HG02938 (cell line): Measurements from ENCODE around the gene RASSF10.

ENCODE experiments used
- ATAC-seq: cut with Tn5 transposase; IDR thresholded peaks from one replicate; pipeline ENCODE4 v1.9.1; 2021; ENCODE audit warnings: mild to moderate bottlenecking, moderate library complexity; ENCODE audit not compliant: unreplicated experiment

RASSF10 gene

DNA sequence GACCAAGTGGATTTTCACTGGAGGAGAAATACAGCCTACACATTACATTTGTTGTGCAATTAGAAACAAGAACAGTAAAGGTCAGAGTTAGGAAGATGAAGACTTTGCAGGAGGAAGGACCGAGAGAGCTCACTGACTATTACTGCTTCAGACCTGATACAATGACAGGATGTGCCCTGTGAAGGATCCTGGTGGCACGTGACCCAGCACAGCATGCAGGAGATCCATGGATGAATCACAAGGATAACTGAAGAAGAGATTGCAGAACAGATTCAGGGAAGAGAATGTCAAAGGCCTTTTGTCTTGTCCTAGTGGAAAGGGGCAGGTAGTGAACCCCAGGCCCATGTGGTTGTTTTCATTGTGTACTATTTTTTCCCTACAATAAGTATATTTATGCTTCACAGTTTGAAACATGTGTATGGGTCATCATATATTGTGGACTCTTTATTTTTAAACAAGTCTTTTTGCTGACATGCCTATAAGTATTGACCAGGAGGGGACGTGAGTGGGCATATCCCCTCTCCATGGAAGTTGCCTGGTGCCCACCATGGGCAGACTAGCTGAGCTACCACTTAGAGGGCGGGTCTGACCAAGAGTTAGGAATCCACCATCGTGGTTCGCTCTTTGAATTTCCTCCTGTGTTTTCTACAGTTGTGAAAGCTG is 44.3 kb downstream of the RASSF10 start:
- no peak for ATAC-seq

DNA sequence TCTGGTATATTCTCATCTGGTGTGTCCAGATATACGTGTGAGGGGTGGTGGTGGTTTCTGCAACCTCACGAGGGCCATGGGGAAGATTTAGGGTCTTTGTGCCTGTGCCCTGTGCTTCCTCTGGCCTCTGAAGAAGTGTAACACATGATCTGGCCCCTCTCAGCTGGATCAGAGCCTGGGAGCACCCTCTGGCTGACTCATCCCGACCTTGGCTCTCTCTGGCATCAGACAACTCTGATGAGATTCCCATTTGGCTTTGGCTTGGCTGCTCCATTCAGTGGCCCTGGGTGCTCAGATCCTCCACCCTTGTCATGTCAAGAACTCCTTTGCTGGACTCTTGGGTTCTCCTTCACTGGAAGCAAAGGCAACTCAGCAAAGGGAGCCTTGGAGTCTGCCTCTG is 45.2 kb downstream of the RASSF10 start:
- ATAC-seq, result no peak

DNA sequence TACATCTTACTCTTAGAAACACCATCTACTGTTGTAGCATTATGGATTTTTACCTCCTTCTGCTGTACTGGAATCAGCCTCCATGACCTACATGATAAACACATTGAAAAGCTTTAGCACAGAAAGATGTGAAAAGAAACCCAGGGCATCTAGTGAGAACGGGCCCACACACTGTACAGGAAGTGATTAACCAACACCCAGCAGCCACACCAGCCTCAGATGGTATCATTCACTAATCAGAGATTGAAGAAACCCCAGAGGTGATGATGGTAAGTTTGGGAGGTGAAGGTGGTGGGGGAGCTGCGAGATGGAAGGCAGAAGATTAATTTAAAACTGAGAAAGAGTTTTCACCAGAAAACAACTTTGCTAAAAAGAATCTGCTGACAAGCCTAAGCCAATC is 46.1 kb downstream of the RASSF10 start:
- no peak for ATAC-seq

DNA sequence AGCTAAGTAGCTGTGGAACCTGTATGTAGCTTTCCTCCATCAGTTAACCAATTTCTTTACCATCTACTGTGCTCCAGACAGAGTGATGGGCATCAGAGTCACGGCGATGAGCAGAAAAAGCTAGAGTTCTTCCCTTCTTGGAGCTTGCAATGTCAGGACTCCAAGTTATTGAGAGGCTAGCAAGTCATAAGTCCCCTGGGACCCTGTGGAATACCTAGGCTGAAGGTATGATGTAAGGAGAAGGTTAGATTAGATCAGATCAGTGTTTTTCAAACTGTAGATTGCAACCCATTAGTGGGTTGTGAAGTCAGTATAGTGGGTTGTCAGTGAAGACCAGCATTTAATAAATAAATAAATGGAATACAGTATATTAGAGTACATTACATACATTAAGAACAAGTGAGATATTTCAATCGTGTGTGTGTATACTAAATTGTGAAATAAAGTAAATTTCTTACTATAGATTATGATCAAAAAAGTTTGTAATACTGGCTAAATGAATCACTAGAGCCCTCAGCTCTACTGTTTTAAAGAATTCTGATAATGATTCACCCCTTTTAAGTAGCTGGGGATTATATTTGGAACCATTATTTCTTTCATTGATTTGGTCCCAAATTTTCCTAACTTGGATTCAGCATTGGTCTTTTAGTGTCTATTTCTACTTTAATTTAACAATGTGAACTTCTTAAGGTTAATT is 52.3 kb downstream of the RASSF10 start:
- no peak for ATAC-seq
